Right atrium auricular region (tissue), 2 donors: ENCODE measurements around the gene SERINC5. TPM values are rescaled to one million over a fixed set of nuclear protein-coding genes. Genes with fewer than 3 reads are reported as not detected.

Experiments
- DNase-seq: peaks from one replicate; pipeline ENCODE4 v3.0.0-alpha.2; 2019; ENCODE audit warnings: low spot score
- H3K27ac ChIP-seq, 2 donors: fragments of 200-600 bp; sonication (generic); 1 replicate in 1 of 2; 2 replicates in 1 of 2; pipeline ENCODE4 v1.5.1; 2016 to 2019
- H3K27me3 ChIP-seq, 2 donors: fragments of 200-600 bp; sonication (generic); one replicate each; pipeline versions ENCODE4 v1.5.1 to v1.6.0; 2017 to 2019
- H3K36me3 ChIP-seq: fragments of 200-600 bp; sonication (generic); one replicate; pipeline ENCODE4 v1.5.1; 2016
- H3K4me1 ChIP-seq, 2 donors: fragments of 200-600 bp; sonication (generic); one replicate each; pipeline versions ENCODE4 v1.5.1 to v1.6.0; 2017 to 2019
- H3K4me3 ChIP-seq, 2 donors: fragments of 200-600 bp; sonication (generic); 1 replicate in 1 of 2; 2 replicates in 1 of 2; pipeline ENCODE4 v1.5.1; 2017 to 2019; ENCODE audit warnings: mild to moderate bottlenecking in 1 of 2, moderate library complexity in 1 of 2
- H3K9me3 ChIP-seq, 2 donors: fragments of 200-600 bp; sonication (generic); one replicate each; pipeline ENCODE4 v1.5.1; 2019
- total RNA-seq, 2 donors: library from RNA; depleted of rRNA; stranded (reverse); fragments of >200 nt; gene quantifications; one replicate each; pipeline ENCODE4 v1.1.0, GENCODE V29; 2016
- TF ChIP-seq, protein P1 (sequence below), 2 donors: fragments of 200-600 bp; sonication (generic); IDR thresholded peaks; one replicate each; pipeline ENCODE4 v1.5.1; 2019; ENCODE audit warnings: antibody characterized with exemption in 2 of 2

SERINC5 gene
- total RNA-seq, 2 donors from 2014 or later: 9.2 to 11.0 TPM

DNA sequence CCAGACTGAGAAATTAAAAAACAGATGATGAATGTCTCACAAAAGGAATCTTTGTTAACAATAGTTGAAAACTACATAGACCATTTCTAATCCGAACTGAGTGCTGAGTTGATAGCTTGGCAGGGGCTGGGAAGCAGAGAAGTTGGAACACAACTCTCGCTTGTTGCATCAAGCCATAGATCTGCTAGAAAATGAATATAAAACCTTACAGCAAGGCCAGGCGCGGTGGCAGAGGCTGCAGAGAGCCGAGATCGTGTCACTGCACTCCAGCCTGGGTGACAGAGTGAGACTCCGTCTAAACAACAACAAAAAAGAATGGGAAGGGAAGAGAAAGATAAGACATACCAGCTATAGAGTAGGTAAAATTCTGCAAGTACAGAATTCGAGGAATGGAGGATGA lies 35.9 kb upstream of the SERINC5 start:
- TF ChIP-seq, protein P1, sequence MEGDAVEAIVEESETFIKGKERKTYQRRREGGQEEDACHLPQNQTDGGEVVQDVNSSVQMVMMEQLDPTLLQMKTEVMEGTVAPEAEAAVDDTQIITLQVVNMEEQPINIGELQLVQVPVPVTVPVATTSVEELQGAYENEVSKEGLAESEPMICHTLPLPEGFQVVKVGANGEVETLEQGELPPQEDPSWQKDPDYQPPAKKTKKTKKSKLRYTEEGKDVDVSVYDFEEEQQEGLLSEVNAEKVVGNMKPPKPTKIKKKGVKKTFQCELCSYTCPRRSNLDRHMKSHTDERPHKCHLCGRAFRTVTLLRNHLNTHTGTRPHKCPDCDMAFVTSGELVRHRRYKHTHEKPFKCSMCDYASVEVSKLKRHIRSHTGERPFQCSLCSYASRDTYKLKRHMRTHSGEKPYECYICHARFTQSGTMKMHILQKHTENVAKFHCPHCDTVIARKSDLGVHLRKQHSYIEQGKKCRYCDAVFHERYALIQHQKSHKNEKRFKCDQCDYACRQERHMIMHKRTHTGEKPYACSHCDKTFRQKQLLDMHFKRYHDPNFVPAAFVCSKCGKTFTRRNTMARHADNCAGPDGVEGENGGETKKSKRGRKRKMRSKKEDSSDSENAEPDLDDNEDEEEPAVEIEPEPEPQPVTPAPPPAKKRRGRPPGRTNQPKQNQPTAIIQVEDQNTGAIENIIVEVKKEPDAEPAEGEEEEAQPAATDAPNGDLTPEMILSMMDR (IDR thresholded peaks at IDR 0.05): no peak
- H3K27me3 ChIP-seq: no peaks in the 10 kb centered on the region
- H3K27ac ChIP-seq: no peak overlapping the region
- no peak overlapping the region for H3K4me3 ChIP-seq
- H3K36me3 ChIP-seq: no peaks in the 10 kb centered on the region
- DNase-seq: no peak
- no peaks in the 10 kb centered on the region for H3K9me3 ChIP-seq
- H3K4me1 ChIP-seq: no peaks in the 10 kb centered on the region

DNA sequence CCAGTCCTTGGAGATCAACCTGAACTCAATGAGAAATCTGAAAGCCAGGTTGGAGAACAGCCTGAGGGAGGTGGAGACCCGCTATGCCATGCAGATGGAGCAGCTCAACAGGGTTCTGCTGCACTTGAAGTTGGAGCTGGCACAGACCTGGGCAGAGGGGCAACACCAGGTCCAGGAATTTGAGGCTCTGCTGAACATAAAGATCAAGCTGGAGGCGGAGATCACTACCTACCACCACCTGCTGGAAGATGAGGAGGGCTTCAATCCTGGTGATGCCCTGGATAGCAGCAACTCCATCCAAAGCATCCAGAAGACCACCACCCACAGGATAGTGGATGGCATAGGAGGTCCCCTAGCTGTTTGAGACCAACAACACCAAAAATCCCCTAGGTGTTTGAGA lies 33.5 kb upstream of the SERINC5 start:
- Histone ChIP-seq H3K27ac (no peak overlapping the region), H3K27me3 (no peaks in the 10 kb centered on the region), H3K36me3 (no peaks in the 10 kb centered on the region), H3K4me1 (no peaks in the 10 kb centered on the region), H3K4me3 (no peak overlapping the region), H3K9me3 (no peaks in the 10 kb centered on the region)
- DNase-seq: no peak
- TF ChIP-seq, protein P1 (IDR thresholded peaks at IDR 0.05): no peak

- H3K27me3 ChIP-seq: no peaks in the 10 kb centered on the region
- H3K36me3 ChIP-seq: no peaks in the 10 kb centered on the region
- no peaks in the 10 kb centered on the region for H3K9me3 ChIP-seq
- TF ChIP-seq, protein P1 (IDR thresholded peaks at IDR 0.05): no peak
- H3K4me3 ChIP-seq: no peak overlapping the region
- no peaks in the 10 kb centered on the region for H3K4me1 ChIP-seq
- H3K27ac ChIP-seq: no peak overlapping the region
- DNase-seq: no peak
Observed at GRCh38 chr5:80288177-80288576, 32.3 kb upstream of the SERINC5 start.

DNA sequence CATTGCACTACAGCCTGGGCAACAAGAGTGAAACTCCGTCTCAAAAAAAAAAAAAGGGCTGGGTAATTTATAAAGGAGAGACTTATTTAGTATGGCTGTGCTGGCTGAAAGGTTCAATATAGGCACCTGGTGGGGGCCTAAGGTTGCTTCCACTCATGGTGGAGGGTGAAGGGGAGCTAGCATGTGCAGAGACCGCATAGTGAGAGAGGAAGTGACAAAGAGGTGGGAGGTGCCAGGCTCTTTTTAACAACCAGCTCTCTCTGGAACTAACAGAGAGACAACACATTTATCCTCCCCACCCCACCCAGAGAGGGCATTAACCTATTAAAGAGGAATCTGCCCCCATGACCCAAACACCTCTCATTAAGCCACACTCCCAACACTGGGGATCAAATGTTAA lies 28.9 kb upstream of the SERINC5 start:
- Histone ChIP-seq H3K4me1 (no peaks in the 10 kb centered on the region), H3K9me3 (no peaks in the 10 kb centered on the region), H3K4me3 (no peak overlapping the region), H3K27ac (no peak overlapping the region), H3K36me3 (no peaks in the 10 kb centered on the region), H3K27me3 (no peaks in the 10 kb centered on the region)
- DNase-seq: no peak
- TF ChIP-seq, protein P1 (IDR thresholded peaks at IDR 0.05): no peak

GRCh38 chr5:80283360-80283759 lies 27.5 kb upstream of the SERINC5 start:
- no peak for DNase-seq
- TF ChIP-seq, protein P1 (IDR thresholded peaks at IDR 0.05): no peak

DNA sequence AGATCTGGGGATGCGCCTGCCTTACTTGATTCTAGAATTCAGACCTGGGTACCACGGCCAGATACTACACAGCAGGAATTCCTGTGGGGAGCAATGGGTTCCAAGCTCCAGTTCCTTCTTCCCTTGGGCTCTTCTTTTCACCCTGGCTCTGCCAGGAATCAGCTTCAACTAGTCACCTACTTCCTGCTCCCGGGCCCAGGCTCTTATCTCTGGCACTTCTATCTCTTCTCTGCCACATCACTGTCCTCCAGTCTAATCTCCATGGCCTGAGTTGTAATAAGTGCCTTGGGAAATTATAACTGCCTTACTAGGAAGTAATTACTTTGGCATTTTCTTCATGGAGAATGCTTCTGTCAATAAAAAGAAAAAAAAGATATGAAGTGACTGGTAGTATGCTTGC lies 26.2 kb upstream of the SERINC5 start:
- Histone ChIP-seq H3K36me3 (no peaks in the 10 kb centered on the region), H3K27me3 (no peaks in the 10 kb centered on the region), H3K4me3 (no peak overlapping the region), H3K27ac (no peak overlapping the region), H3K4me1 (no peaks in the 10 kb centered on the region), H3K9me3 (no peaks in the 10 kb centered on the region)
- no peak for DNase-seq
- TF ChIP-seq, protein P1 (IDR thresholded peaks at IDR 0.05): no peak

More at GRCh38 chr5:80283360-80283759, 27.5 kb upstream of the SERINC5 start:
- Histone ChIP-seq H3K36me3 (no peaks in the 10 kb centered on the region), H3K4me1 (no peaks in the 10 kb centered on the region), H3K4me3 (no peak overlapping the region), H3K9me3 (no peaks in the 10 kb centered on the region), H3K27ac (no peak overlapping the region), H3K27me3 (no peaks in the 10 kb centered on the region)
